DOHH2 (cell line): ENCODE data around the gene HINT1.
A peak's percentile ranks its signal among the peaks of the same experiment; 100 is the strongest.

Experiments used
- H3F3A ChIP-seq: fragments of 200-600 bp; sonication (generic), shearing (Covaris generic); 2 replicates; pipeline ENCODE4 v1.6.0; 2016; ENCODE audit warnings: antibody characterized with exemption, mild to moderate bottlenecking; ENCODE audit not compliant: control insufficient read depth, insufficient read depth
- H3K27ac ChIP-seq: fragments of 200-600 bp; sonication (generic); 2 replicates; pipeline ENCODE4 v1.5.1; 2014; ENCODE audit warnings: low read depth, mild to moderate bottlenecking, low read length, moderate library complexity
- H3K27me3 ChIP-seq: fragments of 200-600 bp; sonication (generic); 2 replicates; pipeline ENCODE4 v1.6.1; 2014; ENCODE audit warnings: mild to moderate bottlenecking, low read length, mixed read lengths; ENCODE audit not compliant: control insufficient read depth
- H3K36me3 ChIP-seq: fragments of 200-600 bp; sonication (generic); 2 replicates; pipeline ENCODE4 v1.6.1; 2014; ENCODE audit warnings: mild to moderate bottlenecking, low read length, moderate library complexity, mixed read lengths; ENCODE audit not compliant: control insufficient read depth
- H3K4me1 ChIP-seq: fragments of 200-600 bp; sonication (generic); 2 replicates; pipeline ENCODE4 v1.6.1; 2014; ENCODE audit warnings: mild to moderate bottlenecking, low read length, mixed read lengths; ENCODE audit not compliant: control insufficient read depth
- H3K4me2 ChIP-seq: fragments of 200-600 bp; sonication (generic); 2 replicates; pipeline ENCODE4 v1.6.0; 2014; ENCODE audit warnings: mild to moderate bottlenecking, low read length, moderate library complexity
- H3K4me3 ChIP-seq: fragments of 200-600 bp; sonication (generic); 2 replicates; pipeline ENCODE4 v1.5.1; 2014; ENCODE audit warnings: mild to moderate bottlenecking, low read length, mixed read lengths
- H3K79me2 ChIP-seq: fragments of 200-600 bp; sonication (generic); 2 replicates; pipeline ENCODE4 v1.6.1; 2014; ENCODE audit warnings: mild to moderate bottlenecking, low read length, mixed read lengths; ENCODE audit not compliant: control insufficient read depth
- H3K9me2 ChIP-seq: fragments of 200-600 bp; sonication (generic); replicated peaks from 2 replicates; pipeline ENCODE4 v1.6.1; 2014; ENCODE audit warnings: mild to moderate bottlenecking, low read length, mixed read lengths; ENCODE audit not compliant: control insufficient read depth
- H3K9me3 ChIP-seq: fragments of 200-600 bp; sonication (generic); 2 replicates; pipeline ENCODE4 v1.6.1; 2014; ENCODE audit warnings: antibody characterized with exemption, low read length, mixed read lengths; ENCODE audit not compliant: control insufficient read depth, insufficient read depth
- H4K20me1 ChIP-seq: fragments of 200-600 bp; sonication (generic); 2 replicates; pipeline ENCODE4 v1.6.0; 2014; ENCODE audit warnings: low read depth, mild to moderate bottlenecking, antibody characterized with exemption, low read length, moderate library complexity; ENCODE audit not compliant: control insufficient read depth, insufficient read depth
- CTCF ChIP-seq: fragments of 200-600 bp; sonication (generic); IDR thresholded peaks from one replicate; pipeline ENCODE4 v1.5.1; 2014; ENCODE audit warnings: antibody characterized with exemption, mild to moderate bottlenecking, low read depth, low read length; ENCODE audit not compliant: poor library complexity, severe bottlenecking
- EZH2phosphoT487 ChIP-seq: fragments of 200-600 bp; sonication (generic); IDR thresholded peaks from 2 replicates; pipeline ENCODE4 v1.6.1; 2017; ENCODE audit warnings: borderline replicate concordance, mild to moderate bottlenecking, antibody characterized with exemption, low read length, moderate library complexity, mixed read lengths

The HINT1 gene

GRCh38 chr5:131211669-131212068 is 46.6 kb upstream of the HINT1 start:
- Histone ChIP-seq H3K4me3 (peak overlapping the region; percentile 67), H3K4me2 (peak overlapping the region; percentile 82), H3F3A (peaks cover 21% of the 10 kb centered on the region), H3K9me2 (no peaks in the 10 kb centered on the region), H3K27me3 (no peaks in the 10 kb centered on the region), H4K20me1 (no peaks in the 10 kb centered on the region), H3K79me2 (peaks cover 47% of the 10 kb centered on the region), H3K9me3 (no peaks in the 10 kb centered on the region), H3K4me1 (peaks cover 78% of the 10 kb centered on the region), H3K36me3 (peaks cover 13% of the 10 kb centered on the region), H3K27ac (peak overlapping the region; percentile 94)
- TF ChIP-seq EZH2phosphoT487 (no peak), CTCF (no peak)

- Histone ChIP-seq H3K9me2 (no peaks in the 10 kb centered on the region), H3K9me3 (no peaks in the 10 kb centered on the region), H4K20me1 (no peaks in the 10 kb centered on the region), H3K4me2 (peak overlapping the region; percentile 82), H3K27me3 (no peaks in the 10 kb centered on the region), H3K36me3 (peaks cover 11% of the 10 kb centered on the region), H3F3A (peaks cover 21% of the 10 kb centered on the region), H3K27ac (peak overlapping the region; percentile 94), H3K4me1 (peaks cover 74% of the 10 kb centered on the region), H3K79me2 (peaks cover 37% of the 10 kb centered on the region), H3K4me3 (peak overlapping the region; percentile 67)
- TF ChIP-seq CTCF (no peak), EZH2phosphoT487 (no peak)
These were observed 45.1 kb upstream of the HINT1 start for GRCh38 chr5:131210151-131210510.

- H3K27me3 ChIP-seq: no peaks in the 10 kb centered on the region
- no peak for TF ChIP-seq EZH2phosphoT487
- TF ChIP-seq CTCF: no peak
- H3K36me3 ChIP-seq: peaks cover 6% of the 10 kb centered on the region
- no peaks in the 10 kb centered on the region for H3K9me2 ChIP-seq
- H3F3A ChIP-seq: peaks cover 21% of the 10 kb centered on the region
- peak overlapping the region; percentile 94 for H3K27ac ChIP-seq
- peak overlapping the region; percentile 82 for H3K4me2 ChIP-seq
- H4K20me1 ChIP-seq: no peaks in the 10 kb centered on the region
- H3K79me2 ChIP-seq: peaks cover 32% of the 10 kb centered on the region
- H3K4me1 ChIP-seq: peaks cover 69% of the 10 kb centered on the region
- H3K4me3 ChIP-seq: peak overlapping the region; percentile 67
- H3K9me3 ChIP-seq: no peaks in the 10 kb centered on the region
These were observed 44.6 kb upstream of the HINT1 start for GRCh38 chr5:131209506-131210150.
